K562 (cell line): ENCODE data around the gene APOO. TPM values are rescaled to one million over a fixed set of nuclear protein-coding genes. Genes with fewer than 3 reads are reported as not detected.
A peak's percentile ranks its signal among the peaks of the same experiment; 100 is the strongest.

Experiments
- ATAC-seq: fragments of 200-7000 bp; cut with Tn5 transposase; 3 replicates; pipeline ENCODE4 v1.9.1; 2020; ENCODE audit warnings: moderate library complexity
- BruUV-seq: library from RNA; stranded (reverse); fragments of 400-500 nt; replicated peaks from 2 replicates; lab custom pipeline; 2021; lab: Mats Ljungman, UMichigan
- CTCF ChIA-PET: fragments of 300-600 bp; formaldehyde crosslinking; extraction: SDS; loops from one replicate; lab custom pipeline; 2021; ENCODE audit warnings: low intra/inter-chr PET ratio; lab: Yijun Ruan, JAX
- POLR2A ChIA-PET: fragments of 300-600, 350-650 bp; sonication (Branson Sonifier 250); formaldehyde crosslinking; extraction: SDS; loops from one replicate; lab custom pipeline; 2021; ENCODE audit warnings: antibody characterized with exemption, inconsistent platforms; lab: Yijun Ruan, JAX
- DNase-seq, 4 experiments: peaks; one replicate each; pipeline versions ENCODE4 v3.0.0 to v3.0.0-alpha.2; 2011 to 2018; ENCODE audit warnings: low spot score in 3 of 4, mixed read lengths in 3 of 4; ENCODE audit errors: extremely low read depth in 1 of 4
- FAIRE-seq: peaks from 2 replicates; lab custom pipeline; 2011; peaks lifted over from hg19 to GRCh38; lab: Jason Lieb, UNC
- H2AFZ ChIP-seq: 2 replicates; pipeline ENCODE4 v1.6.0; 2011; ENCODE audit warnings: low read depth, low read length, control low read depth, inconsistent platforms
- H3K27ac ChIP-seq: fragments of 200-600 bp; 3 replicates; pipeline ENCODE4 v1.8.0; 2011; ENCODE audit warnings: low read depth, mild to moderate bottlenecking, control low read depth, inconsistent platforms, low read length, moderate library complexity, mixed read lengths; ENCODE audit errors: extremely low read depth
- H3K27me3 ChIP-seq, 2 experiments: fragments of 300-600 bp in 1 of 2; 2 replicates in 1 of 2; 3 replicates in 1 of 2; pipeline versions ENCODE4 v1.6.0 to v1.8.0; 2011; ENCODE audit warnings: inconsistent platforms in 2 of 2, low read length in 2 of 2, mild to moderate bottlenecking in 1 of 2, mixed read lengths in 1 of 2, moderate library complexity in 1 of 2; ENCODE audit not compliant: control insufficient read depth in 2 of 2, insufficient read depth in 2 of 2
- H3K36me3 ChIP-seq: fragments of 300-600 bp; 3 replicates; pipeline ENCODE4 v1.8.0; 2011; ENCODE audit warnings: mild to moderate bottlenecking, low read length, inconsistent platforms; ENCODE audit not compliant: control insufficient read depth, insufficient read depth
- H3K4me1 ChIP-seq, 2 experiments: fragments of 200-600 bp in 1 of 2; replicated peaks in 1 of 2; 2 replicates in 1 of 2; 3 replicates in 1 of 2; pipeline versions ENCODE4 v1.5.1 to v1.8.0; 2011; ENCODE audit warnings: inconsistent platforms in 2 of 2, low read length in 2 of 2, mild to moderate bottlenecking in 1 of 2, mixed read lengths in 1 of 2, moderate library complexity in 1 of 2; ENCODE audit not compliant: control insufficient read depth in 2 of 2, insufficient read depth in 2 of 2
- H3K4me2 ChIP-seq: 2 replicates; pipeline ENCODE4 v1.6.1; 2011; ENCODE audit warnings: low read length, control low read depth, inconsistent platforms, mixed read lengths; ENCODE audit not compliant: insufficient read depth
- H3K4me3 ChIP-seq: fragments of 200-600 bp; sonication (generic), shearing (Covaris generic); 2 replicates; pipeline ENCODE4 v1.5.1; 2016; ENCODE audit warnings: control low read depth, inconsistent platforms
- H3K79me2 ChIP-seq: fragments of 200-600 bp; 3 replicates; pipeline ENCODE4 v1.8.0; 2011; ENCODE audit warnings: low read length, inconsistent platforms; ENCODE audit not compliant: control insufficient read depth, insufficient read depth
- H3K9ac ChIP-seq, 2 experiments: 2 replicates each; pipeline versions ENCODE4 v1.6.0 to v1.6.1; 2011; ENCODE audit warnings: low read depth in 2 of 2, low read length in 2 of 2, control low read depth in 1 of 2, inconsistent platforms in 1 of 2, mild to moderate bottlenecking in 1 of 2, mixed read lengths in 1 of 2; ENCODE audit not compliant: insufficient read depth in 1 of 2
- H3K9me1 ChIP-seq: one replicate; pipeline ENCODE4 v1.6.0; 2011; ENCODE audit warnings: inconsistent platforms, mild to moderate bottlenecking, low read length, moderate library complexity; ENCODE audit not compliant: control insufficient read depth, insufficient read depth
- H3K9me3 ChIP-seq: replicated peaks from 2 replicates; pipeline ENCODE4 v1.5.1; 2011; ENCODE audit warnings: low read depth, low read length, inconsistent platforms; ENCODE audit not compliant: control insufficient read depth, insufficient read depth
- H4K20me1 ChIP-seq: replicated peaks from 2 replicates; pipeline ENCODE4 v1.6.1; 2011; ENCODE audit warnings: low read length, inconsistent platforms, mixed read lengths; ENCODE audit not compliant: control insufficient read depth, insufficient read depth
- ARHGAP35 ChIP-seq: fragments of 450-650 bp; IDR thresholded peaks from 2 replicates; pipeline ENCODE4 v1.6.1; 2018; ENCODE audit not compliant: partially characterized antibody
- CEBPB ChIP-seq: fragments of 450-650 bp; IDR thresholded peaks from 2 replicates; pipeline ENCODE4 v1.6.1; 2016; ENCODE audit warnings: missing genetic modification characterization, missing compliant biosample characterization
- CEBPG ChIP-seq, 3 experiments: fragments of 200-800 bp in 1 of 3; sonication (Bioruptor generic) in 1 of 3; sonication (generic) in 1 of 3; formaldehyde crosslinking in 1 of 3; IDR thresholded peaks in 2 of 3; conservative IDR thresholded peaks in 1 of 3; 2 replicates each; pipeline versions ENCODE4 v1.6.1 to v1.8.0; 2016 to 2022; ENCODE audit warnings: missing compliant biosample characterization in 2 of 3, missing genetic modification characterization in 2 of 3, mild to moderate bottlenecking in 1 of 3, missing genetic modification reagents in 1 of 3
- DNMT1 ChIP-seq: fragments of 450-650 bp; IDR thresholded peaks from 2 replicates; pipeline ENCODE4 v1.6.1; 2016; ENCODE audit warnings: antibody characterized with exemption, mild to moderate bottlenecking
- ELF2 ChIP-seq: fragments of 250-450 bp; sonication (Bioruptor Pico); IDR thresholded peaks from 2 replicates; pipeline ENCODE4 v1.5.0; 2021; ENCODE audit warnings: mild to moderate bottlenecking
- ETV6 ChIP-seq, 3 experiments: fragments of 150-350 bp in 1 of 3; sonication (generic) in 1 of 3; formaldehyde crosslinking in 1 of 3; IDR thresholded peaks; 2 replicates each; pipeline versions ENCODE4 v1.6.1 to v1.8.0; 2014 to 2022; ENCODE audit warnings: borderline replicate concordance in 2 of 3, low read depth in 2 of 3, antibody characterized with exemption in 1 of 3, low read length in 1 of 3, mild to moderate bottlenecking in 1 of 3, missing genetic modification reagents in 1 of 3
- FOXA3 ChIP-seq, 2 experiments: fragments of 450-650 bp in 1 of 2; sonication (generic) in 1 of 2; formaldehyde crosslinking; IDR thresholded peaks in 1 of 2; conservative IDR thresholded peaks in 1 of 2; 2 replicates each; pipeline versions ENCODE4 v1.4.0 to v1.8.0; 2020 to 2022; ENCODE audit warnings: mild to moderate bottlenecking in 2 of 2, missing genetic modification reagents in 1 of 2
- KLF13 ChIP-seq: fragments of 450-650 bp; IDR thresholded peaks from 2 replicates; pipeline ENCODE4 v1.6.1; 2016; ENCODE audit warnings: missing genetic modification characterization, low read depth, mild to moderate bottlenecking, missing compliant biosample characterization, moderate library complexity, borderline replicate concordance
- TEAD1 ChIP-seq, 2 experiments: fragments of 450-650 bp in 1 of 2; sonication (generic) in 1 of 2; formaldehyde crosslinking; IDR thresholded peaks; 2 replicates each; pipeline versions ENCODE4 v1.4.0 to v1.8.0; 2020 to 2022; ENCODE audit warnings: mild to moderate bottlenecking in 2 of 2, missing genetic modification reagents in 1 of 2
- WGBS: fragments of 100-300 bp; shearing (Covaris generic); methylation state at CpG from one replicate; pipeline ENCODE4 v1.1.6; 2016; ENCODE audit warnings: low coverage, mixed read lengths; ENCODE audit not compliant: insufficient coverage; ENCODE audit errors: missing lambda C conversion rate; 5-methylcytosine and 5-hydroxymethylcytosine counted together
- in situ Hi-C: fragments of 300-500 bp; cut with MboI; formaldehyde crosslinking; loops from 4 replicates; pipeline ENCODE4 v1.15.0; 2018; ENCODE audit warnings: inconsistent platforms, mixed read lengths
- intact Hi-C: fragments of 100-400 bp; cut with micrococcal nuclease; formaldehyde crosslinking; loops from 2 replicates; pipeline ENCODE4 v1.14.2; 2022
- polyA plus RNA-seq, 8 experiments: library from polyadenylated mRNA; depleted of rRNA in 4 of 8; stranded (reverse) in 5 of 8; unstranded in 3 of 8; fragments of >200 nt; fragmentation: Nextera tagmentation in 2 of 8; fragmentation: Illumina TruSeq in 1 of 8; extraction: Ambion mirVana in 2 of 8; extraction: Trizol in 1 of 8; gene quantifications; 2 replicates each; pipeline versions ENCODE4 v1.2.1 to v1.2.3, GENCODE V29; 2011 to 2014; ENCODE audit warnings: inconsistent platforms in 1 of 8, missing spikeins in 1 of 8
- total RNA-seq, 7 experiments: library from RNA; depleted of rRNA in 6 of 7; stranded (reverse); fragments of >200 nt in 6 of 7; fragmentation: Illumina TruSeq in 2 of 7; extraction: Trizol in 2 of 7; gene quantifications; 2 replicates each; pipeline versions ENCODE4 v1.2.1 to v1.2.3, GENCODE V29; 2011 to 2021; ENCODE audit warnings: low replicate concordance in 1 of 7

The APOO gene
- total and polyA plus RNA-seq, 9 of the 15 experiments (the other 6 are each of a cell fraction or from before 2014, with no cell fraction given), result 37.3 to 76.4 (median 60.8) TPM

DNA sequence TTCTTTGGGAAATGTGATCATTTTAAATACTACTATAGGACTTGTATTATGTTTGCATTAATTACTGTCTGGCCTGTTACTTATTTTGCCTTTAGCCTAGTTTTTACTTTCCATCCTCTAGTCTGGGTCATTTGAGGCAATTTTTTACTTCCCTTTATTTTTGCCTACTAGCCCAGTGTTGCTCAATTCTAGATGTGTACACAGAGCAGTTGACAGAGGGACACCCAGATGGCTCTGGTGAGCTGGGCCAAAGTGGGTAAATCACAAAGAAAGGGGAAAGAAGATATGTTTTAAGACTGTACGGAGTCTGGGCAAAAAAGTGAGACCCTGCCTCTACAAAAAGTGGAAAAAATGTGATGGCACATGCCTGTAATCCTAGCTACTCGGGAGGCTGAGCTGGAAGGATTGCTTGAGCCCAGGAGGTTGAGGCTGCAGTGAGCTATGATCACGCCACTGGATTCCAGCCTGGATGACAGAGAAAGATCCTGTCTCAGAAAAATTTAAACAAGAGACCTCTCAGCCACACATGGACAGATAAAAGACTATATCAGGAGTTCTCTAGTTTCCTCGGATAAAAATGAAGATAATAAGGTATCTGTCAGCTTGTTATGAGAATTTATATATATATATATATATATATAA, 35.7 kb downstream of the APOO start:
- no peak for FAIRE-seq
- peak; percentile 86 for TF ChIP-seq CEBPB (tag)
- TF ChIP-seq FOXA3 (CRISPR knock-in tag; conservative IDR thresholded peaks at IDR 0.05 in 1 of 2, IDR thresholded peaks at IDR 0.05 in 1 of 2), result peak in 1 of 2 experiments; percentile 84; a peak in 2 of 4 replicates
- no peak for TF ChIP-seq ELF2
- TF ChIP-seq CEBPG (CRISPR knock-in tag; IDR thresholded peaks at IDR 0.05), result no peak
- TF ChIP-seq CEBPG (tag; conservative IDR thresholded peaks at IDR 0.05 in 1 of 2, IDR thresholded peaks at IDR 0.05 in 1 of 2), result peak in 1 of 2 experiments; percentile 75; a peak in 2 of 4 replicates
- Histone ChIP-seq H3K9me3 (no peaks in the 10 kb centered on the region), H3K4me3 (no peak overlapping the region), H3K79me2 (no peaks in the 10 kb centered on the region), H3K36me3 (peaks cover 15% of the 10 kb centered on the region; the same call in 1 of the 3 replicates), H2AFZ (no peak overlapping the region), H3K27me3 (no peaks in the 10 kb centered on the region), H3K27ac (no peak overlapping the region), H3K4me1 (no peaks in the 10 kb centered on the region), H4K20me1 (no peaks in the 10 kb centered on the region), H3K9ac (no peak overlapping the region), H3K4me2 (no peak overlapping the region), H3K9me1 (no peaks in the 10 kb centered on the region)
- in situ Hi-C loops (no loop called here), intact Hi-C loops (no loop called here)
- WGBS, result 79% methylated on average over 4 of the region's 4 CpGs
- POLR2A ChIA-PET, result no interaction called here
- CTCF ChIA-PET, result no interaction called here
- BruUV-seq, result no TSS peak
- no peak for ATAC-seq
- no peak for DNase-seq

DNA sequence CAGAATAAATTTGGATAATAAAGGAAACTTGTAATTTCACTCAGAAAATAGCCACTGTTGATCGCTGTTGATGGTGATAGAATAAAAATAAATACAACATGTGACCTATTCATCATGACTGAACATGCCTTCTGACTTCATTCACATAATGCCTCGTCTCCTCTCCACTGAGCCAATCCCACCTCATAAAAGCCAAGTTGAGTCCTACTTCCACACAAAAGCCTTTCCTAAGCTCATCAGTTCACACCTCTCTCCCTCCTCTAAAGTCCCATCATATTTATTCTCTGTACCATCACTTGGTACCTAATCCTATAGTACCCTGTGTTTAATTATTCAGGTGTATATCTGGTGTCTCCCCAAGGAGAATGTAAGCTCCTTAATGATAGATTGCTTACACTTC, 37.7 kb downstream of the APOO start:
- no peak overlapping the region for H3K4me2 ChIP-seq
- CTCF ChIA-PET, result no interaction called here
- no peaks in the 10 kb centered on the region; a peak in 1 of 5 replicates for H3K4me1 ChIP-seq
- no peak for FAIRE-seq
- H3K9me1 ChIP-seq, result no peaks in the 10 kb centered on the region
- H3K4me3 ChIP-seq, result no peak overlapping the region
- POLR2A ChIA-PET, result interaction anchor here (1.7 kb wide), 1 partner anchor 9 kb away, joined by 4 read pairs; no protein-coding TSS in a partner anchor
- no peaks in the 10 kb centered on the region for H3K79me2 ChIP-seq
- H3K36me3 ChIP-seq, result peaks cover 15% of the 10 kb centered on the region; the same call in 1 of the 3 replicates
- H4K20me1 ChIP-seq, result no peaks in the 10 kb centered on the region
- no peak for DNase-seq
- no peak overlapping the region for H3K27ac ChIP-seq
- no TSS peak for BruUV-seq
- TF ChIP-seq ARHGAP35 (no peak), ETV6 (IDR thresholded peaks at IDR 0.05; ENCODE audit: borderline replicate concordance in 1 of 2, low read depth in 2 of 2, low read length in 1 of 2) (no peak), ETV6 (CRISPR knock-in tag; IDR thresholded peaks at IDR 0.05; ENCODE audit: borderline replicate concordance) (no peak), DNMT1 (no peak), KLF13 (no peak), TEAD1 (CRISPR knock-in tag; IDR thresholded peaks at IDR 0.05) (no peak)
- H3K9me3 ChIP-seq, result no peaks in the 10 kb centered on the region
- no peak for ATAC-seq
- H2AFZ ChIP-seq, result no peak overlapping the region
- no peak overlapping the region for H3K9ac ChIP-seq
- H3K27me3 ChIP-seq, result no peaks in the 10 kb centered on the region
- in situ Hi-C loops, result no loop called here
- intact Hi-C loops, result no loop called here
- 92% methylated on average over 2 of the region's 2 CpGs for WGBS
